ELF-1 (cell line): Measurements from ENCODE around the gene CAPN2.

ENCODE experiments used
- DNase-seq: peaks from one replicate; pipeline ENCODE4 v3.0.0-alpha.2; 2016; ENCODE audit warnings: low read depth, low spot score

CAPN2 gene

DNA sequence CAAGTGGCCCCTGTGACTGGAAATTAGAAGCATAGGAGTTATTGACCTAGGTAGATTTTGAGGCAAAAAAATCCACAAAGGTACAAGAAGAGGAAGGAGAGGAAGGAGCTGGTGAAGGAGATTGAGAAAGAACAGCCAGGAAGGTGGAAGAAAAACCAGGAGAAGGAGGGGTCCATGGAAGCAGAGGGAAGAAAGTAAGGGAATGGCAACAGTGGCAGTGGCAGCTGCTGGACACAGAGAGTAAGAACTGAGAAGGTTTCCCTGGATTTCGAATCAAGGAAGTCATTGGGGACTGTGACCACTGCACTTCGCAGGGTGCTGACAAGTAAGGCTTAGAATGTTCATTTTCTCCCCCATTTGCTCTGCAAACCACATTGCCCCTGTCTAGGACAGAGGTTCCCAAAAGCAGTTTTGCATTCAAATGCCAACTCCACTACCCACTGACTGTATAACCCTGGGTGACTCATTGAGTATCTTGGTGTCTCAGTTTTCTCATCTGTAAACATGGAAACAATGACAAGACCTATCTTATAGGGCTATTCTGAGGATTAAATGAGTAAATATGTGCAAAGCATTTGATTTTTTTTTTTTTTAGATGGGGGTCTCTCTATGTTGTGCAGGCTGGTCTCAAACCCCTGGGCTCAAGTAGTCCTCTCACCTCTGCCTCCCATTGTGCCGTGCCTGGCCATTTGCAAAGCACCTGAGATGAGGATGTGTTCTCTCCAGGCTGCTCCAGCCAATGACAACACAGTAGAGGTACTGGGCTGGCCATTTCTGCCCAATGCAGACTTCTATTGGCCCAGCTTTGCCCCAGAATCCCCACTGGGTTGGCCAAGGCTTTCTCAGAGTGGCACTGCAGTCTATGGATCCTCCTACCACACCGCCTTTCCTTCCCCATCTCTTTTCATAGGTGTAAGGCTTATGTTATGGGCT is 9.3 kb upstream of the CAPN2 start:
- DNase-seq: no peak

GRCh38 chr1:223703668-223704013 is 8.7 kb upstream of the CAPN2 start:
- DNase-seq: no peak

GRCh38 chr1:223704921-223705878 is 7.1 kb upstream of the CAPN2 start:
- DNase-seq: no peak

GRCh38 chr1:223706077-223706973 is 6.0 kb upstream of the CAPN2 start:
- no peak for DNase-seq

DNA sequence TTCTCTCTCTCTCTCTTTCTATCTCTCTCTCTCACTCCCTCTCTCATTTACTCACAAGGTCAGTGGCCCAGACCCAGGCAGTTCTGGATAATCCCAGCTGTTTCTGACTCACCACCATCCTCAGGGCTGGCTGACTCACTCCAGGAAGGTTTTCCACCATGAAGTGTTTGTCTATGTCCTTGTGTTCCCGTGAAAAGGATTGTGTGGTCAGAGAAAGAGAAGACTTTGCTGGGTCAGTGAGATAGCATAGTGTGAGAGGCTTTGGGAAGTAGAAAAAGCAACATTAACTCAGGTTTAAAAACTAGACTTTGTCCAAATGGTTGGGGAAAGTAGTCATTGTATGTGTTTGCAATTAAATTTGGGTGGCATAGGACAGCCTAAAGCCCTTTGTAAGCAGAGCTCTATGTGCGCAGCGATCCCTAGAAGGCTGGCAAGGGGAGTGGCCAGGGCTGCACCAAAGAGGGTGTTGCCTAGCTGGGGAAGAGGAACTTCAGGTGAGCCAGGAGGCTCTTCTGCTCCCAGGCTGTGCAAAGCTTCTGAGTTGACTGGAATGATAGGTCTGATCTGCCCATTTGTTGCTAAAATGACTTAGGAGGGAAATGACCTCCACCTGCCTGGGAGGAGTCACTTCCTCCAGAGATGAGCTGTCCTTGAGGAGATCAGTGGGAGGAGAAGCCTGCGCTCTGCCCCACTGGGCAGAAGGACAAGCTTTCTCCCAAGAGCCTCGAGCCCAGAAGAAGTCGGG is 4.9 kb upstream of the CAPN2 start:
- DNase-seq: peak; percentile 79

DNA sequence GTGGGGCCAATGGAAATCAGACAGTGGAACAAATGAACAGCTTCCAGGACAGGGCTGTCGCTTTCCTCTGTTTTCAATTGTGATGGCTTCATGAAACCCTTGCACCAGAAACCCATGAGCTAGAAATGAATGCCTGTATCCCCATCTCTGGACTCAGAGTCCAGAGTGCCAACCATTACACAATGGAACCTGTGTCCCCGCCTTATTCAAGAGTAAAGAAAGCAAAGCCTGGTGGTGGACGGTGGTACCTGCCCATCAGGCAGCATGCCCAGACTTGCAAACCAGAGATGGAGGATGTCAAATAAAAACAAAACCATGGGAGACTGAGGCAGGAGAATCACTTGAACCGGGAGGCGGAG is 4.4 kb upstream of the CAPN2 start:
- no peak for DNase-seq

DNA sequence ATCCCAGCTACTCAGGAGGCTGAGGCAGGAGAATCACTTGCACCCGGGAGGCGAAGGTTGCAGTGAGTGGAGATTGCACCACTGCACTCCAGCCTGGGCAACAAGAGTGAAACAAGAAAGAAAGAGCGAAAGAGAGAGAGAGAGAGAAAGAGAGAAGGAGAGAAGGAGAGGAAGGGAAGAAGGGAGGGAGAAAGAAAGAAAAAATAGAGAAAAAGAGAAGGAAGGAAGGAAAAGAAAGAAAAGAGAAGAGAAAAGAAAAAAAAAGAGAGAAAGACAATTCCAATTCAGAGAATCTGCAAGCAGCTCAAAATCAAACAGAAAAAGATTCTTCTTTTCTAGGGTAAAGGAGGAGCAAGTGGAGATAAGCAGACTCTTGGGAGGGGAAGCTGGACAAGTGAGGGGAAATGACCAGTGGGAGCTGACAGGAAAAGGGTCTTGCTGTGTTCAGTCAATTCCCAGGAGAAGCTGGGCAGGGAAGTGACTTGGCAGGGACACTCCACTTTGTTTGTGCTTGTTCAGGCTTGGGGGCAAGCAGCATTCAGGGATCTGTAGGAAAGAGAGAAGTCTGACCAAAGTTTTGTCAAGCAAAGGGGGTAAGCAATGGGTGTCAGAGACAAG is 3.6 kb upstream of the CAPN2 start:
- DNase-seq: no peak

GRCh38 chr1:223709598-223709997 is 2.7 kb upstream of the CAPN2 start:
- no peak for DNase-seq

GRCh38 chr1:223710179-223711133 is 1.9 kb upstream of the CAPN2 start:
- no peak for DNase-seq

DNA sequence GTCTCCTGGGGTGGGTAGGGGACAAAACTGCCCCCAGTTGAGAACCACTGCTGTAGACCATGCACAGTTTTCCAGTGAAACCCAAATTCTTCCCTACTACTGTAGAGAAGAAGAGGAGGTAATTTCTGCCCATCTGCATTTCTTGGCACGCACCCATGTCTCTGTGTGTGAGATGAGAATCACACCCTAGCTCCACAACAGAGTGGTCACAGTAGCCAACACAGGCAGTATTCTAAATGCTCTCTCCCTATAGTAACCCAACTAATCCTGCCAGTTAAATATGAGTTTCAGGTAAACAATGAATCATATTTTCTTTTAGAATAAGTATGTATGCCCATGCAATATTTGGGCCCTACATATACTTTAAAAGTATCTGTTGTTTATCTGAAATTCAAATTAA is 1.2 kb upstream of the CAPN2 start:
- DNase-seq: no peak

GRCh38 chr1:223711747-223712193 is 569 bp upstream of the CAPN2 start:
- no peak for DNase-seq

GRCh38 chr1:223712850-223713474 is 623 bp downstream of the CAPN2 start:
- peak; percentile 36 for DNase-seq

DNA sequence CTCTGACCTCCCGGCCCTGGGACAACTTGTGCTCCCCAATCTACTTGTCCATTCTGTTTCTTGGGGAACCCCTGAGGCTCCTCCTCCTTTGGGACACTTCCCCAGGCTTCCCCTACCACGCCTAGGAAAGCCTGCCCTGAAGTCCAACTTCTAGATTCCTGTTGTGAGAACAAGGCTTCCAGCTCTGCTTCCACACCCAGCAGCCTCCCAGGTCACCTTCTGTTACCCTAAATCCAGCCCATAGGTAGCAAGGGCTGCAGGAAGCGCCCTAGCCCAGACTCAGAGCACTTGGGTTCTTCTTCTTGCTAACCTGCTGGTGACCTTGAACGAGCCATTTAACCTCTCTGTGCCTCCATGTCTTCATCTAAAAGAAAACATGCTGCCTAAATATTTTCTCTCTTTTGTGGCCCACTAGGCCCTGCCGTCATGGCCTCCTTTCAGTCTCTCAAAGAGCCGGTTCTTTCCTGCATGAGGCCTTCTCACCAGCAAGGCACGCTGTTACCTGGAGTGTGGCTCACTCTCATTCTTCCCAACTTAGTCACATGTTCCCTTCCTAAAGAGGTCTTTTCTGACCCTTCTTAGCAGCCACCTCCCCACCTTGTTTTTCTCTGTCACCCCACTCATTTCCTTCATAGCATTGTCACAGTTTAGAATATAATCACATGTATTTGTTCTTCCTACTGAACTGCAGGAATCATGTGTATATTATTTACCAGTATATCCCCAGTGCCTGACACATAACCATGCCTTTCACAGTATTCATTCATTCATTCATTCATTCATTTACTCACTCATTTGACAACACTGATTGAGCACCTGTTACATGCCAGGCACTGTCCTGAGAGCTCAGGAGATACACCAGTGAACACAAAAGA is 1.4 kb downstream of the CAPN2 start:
- DNase-seq: no peak

GRCh38 chr1:223714421-223714724 is 2.0 kb downstream of the CAPN2 start:
- DNase-seq: no peak

DNA sequence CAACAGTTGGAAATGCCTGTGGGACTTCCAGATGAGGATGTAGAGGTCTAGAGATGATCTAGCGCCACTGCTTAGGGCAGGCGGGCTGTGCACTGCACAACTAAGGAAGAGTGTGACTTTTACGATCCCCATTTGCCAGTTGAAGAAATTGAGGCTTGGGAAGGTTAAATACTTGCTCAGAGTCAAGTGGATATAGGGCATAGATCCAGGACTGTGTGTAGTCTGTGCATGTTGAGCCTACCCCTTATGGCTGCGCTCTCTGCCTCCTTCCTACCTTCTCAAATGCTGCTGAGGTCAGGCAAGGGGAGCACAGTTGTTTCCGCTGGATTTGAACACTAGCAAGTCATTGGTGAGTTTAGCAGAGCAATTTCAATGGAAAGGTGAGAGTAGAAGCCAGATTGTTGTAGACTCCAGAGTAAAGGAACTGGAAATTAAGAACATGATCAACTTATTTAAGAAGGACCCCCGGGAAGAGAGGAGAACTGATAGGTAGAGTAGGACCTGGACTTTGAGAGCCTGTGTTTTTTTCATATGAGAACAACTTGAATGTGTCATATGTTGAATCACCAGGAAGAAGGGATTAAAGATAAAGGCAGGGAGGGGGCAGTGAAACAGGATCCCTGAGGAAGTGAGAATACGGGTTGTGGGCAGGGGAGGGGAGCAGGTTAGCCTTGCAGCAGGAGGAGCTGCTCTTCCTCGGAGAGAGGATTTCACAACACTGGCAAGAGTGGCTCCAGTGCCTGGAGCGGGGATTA is 2.7 kb downstream of the CAPN2 start:
- peak; percentile 71 for DNase-seq

GRCh38 chr1:223715604-223716172 is 3.3 kb downstream of the CAPN2 start:
- DNase-seq: no peak
